Measurements from ENCODE around the gene GABBR2.
"Not testable (repeated sequence)": the region's sequence is repeated elsewhere in the genome, so short reads cannot be mapped to it uniquely, and the experiment has no call there.

The GABBR2 gene

DNA sequence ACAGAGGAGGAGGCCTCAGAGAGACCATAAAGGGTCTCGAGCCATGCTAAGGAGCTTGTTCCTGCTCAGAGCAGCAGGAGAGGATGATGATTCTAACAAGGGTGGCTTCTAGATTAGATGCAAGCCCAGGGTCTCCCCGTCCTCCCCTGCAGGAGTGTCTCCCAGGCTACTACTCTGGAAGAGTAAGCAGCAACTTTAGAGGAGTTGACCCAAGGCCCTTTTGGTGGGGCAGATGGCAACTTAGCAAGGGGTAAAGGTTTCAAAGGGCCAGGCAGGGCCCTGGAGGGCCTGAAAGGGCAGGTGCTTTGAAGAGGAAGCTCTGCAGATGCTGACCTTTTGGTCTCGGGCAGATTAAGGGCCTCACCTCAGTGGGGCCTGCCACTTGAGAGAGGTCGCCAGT, 174.9 kb downstream of the GABBR2 start:
- DNase-seq = no peak

DNA sequence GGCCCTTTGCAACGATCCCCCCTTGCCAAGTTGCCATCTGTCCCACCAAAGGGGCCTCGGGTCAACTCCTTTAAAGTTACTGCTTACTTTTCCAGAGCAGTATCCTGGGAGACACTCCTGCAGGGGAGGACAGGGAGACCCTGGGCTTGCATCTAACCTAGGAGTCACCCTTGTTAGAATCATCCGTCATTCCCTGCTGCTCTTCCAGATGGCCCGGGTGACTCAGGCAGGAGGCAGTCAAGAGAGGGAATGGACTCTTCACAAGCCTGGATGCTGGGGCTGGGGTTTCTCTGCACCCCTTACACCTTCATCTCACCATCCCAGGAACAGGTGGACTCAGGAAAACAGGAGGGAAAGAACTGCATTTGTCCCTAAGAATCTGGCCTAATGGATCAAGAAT, 175.6 kb downstream of the GABBR2 start:
- no peak for DNase-seq

DNA sequence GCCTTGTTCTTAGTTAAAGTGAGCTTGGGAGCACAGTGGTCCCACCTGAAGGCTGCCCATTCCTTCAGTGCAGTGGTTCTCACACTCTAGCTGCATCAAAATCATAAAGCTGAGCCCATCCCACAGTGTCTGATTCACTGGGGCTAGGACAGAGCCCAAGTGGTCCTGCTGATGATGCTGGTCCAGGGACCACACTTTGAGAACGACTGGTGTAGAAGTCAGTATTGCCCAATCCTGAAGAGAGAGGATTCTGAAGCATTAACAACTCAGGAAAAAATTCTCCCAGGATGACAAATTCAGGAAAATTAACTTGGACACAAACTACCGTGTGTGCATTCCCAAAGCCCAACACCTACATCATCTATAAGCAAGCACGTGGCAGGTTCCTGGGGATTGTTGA, 176.2 kb downstream of the GABBR2 start:
- DNase-seq = no peak

DNA sequence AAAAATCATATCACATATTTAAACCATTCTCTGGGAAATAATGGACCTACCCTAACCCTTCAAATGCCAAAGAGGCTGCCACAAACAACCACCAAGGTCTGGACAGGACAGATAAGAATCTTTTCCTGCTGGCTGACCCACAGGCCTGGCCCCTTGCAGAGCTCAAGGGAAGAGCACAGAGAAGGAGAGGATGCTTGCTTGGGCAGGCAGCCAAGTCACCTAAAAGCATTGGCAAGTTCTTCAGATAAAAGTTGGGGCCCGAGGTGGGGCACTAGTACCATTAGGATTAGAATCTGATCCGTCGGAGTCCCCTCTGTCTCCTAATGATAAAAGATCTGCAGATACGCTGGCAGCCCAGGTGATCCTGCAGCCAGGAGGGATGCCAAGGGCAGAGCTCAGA, 176.6 kb downstream of the GABBR2 start:
- no peak for DNase-seq

DNA sequence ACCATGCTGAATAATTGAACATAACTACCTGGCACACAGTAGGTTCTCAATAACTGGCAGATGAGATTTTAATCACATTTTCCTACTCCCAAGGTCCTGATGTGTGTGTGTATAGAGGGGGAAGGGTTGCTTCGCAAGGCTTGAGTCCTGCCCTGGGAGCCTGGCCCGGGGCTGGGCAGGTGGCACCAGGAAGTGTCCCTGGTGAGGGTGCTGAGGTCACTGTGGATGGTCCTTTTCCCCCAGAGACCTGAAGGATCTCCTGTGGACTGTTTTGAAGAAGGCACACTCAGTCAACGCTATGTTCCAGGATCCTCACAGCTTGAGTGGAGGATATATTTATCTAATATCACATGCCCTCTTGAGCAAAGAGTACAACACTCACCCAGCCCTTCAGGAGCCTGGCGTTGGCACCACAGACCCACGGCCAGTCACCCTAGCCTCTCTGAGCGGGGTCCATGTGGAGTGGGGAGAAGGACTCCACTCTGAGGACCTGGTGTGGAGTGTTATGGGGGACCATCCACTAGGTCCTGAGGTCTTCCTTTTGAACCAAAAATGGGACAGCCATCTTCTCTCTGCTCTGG, 177.8 kb downstream of the GABBR2 start:
- DNase-seq = no peak

DNA sequence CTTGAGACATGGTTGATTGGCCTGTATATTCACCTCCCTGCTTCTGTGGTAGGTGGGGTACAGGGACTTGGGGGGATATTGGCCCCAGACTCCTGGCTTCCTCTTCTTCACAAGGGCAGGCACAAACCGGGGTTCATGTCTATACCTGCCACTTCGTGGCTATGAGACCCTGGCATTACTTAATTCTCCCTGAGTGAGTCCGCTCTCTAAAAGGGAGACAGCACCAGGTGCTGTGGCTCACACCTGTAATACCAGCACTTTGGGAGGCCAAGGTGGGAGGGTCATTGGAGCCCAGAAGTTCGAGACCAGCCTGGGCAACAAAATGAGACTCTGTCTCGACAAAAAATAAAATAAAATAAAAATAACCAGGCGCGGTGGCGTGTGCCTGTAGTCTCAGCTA, 178.5 kb downstream of the GABBR2 start:
- DNase-seq = no peak

DNA sequence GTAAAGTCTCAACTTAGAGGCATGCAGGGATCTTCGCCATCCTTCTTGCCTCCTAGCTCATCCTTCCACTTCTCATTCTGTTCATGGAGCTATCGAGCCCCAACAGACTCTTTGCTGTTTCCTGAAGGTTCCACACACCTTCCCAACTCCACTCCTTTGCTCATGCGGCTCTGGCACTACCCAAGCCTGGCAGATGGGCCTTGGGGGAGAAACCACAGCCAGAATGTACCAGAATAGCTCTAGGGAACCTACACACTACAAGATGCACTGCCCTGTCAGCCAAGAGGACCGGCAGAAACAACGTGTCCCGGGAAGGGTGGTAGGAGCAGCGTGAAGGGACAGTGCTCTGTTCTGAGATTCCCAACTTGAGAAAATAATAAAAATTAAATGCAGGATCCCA, 178.9 kb downstream of the GABBR2 start:
- no peak for DNase-seq

DNA sequence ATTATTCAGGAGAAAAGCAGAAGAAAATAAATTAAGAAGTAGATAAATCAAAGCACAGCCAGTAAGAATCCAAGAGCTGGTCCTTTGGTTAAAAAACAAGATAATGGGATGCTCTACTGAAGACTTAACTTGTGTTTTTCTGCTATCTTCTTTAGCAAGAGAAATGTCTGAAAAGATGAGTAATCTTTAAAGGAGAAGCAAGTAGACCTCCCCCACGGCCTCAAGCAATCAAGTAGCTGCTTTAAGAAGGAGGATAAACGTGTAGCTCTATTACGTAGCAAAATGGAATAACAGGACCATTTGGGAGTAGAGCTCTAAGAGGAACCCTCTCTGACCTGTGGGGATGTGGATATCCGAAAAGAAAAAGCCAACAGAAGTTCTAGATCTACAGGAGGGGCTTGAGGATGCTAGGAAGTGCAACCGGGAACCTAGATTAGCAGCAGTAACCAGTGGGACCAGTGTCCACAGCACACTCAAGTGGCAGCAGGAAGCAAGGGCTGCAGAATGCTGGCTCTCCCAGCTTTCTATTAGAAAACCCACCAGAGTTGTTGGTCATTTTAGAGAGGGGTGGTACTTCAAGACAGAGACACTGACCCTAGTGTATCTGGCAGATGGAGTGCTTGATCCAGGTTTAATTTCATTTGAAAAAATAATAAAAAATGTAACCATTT, 185.4 kb downstream of the GABBR2 start:
- DNase-seq = no peak

DNA sequence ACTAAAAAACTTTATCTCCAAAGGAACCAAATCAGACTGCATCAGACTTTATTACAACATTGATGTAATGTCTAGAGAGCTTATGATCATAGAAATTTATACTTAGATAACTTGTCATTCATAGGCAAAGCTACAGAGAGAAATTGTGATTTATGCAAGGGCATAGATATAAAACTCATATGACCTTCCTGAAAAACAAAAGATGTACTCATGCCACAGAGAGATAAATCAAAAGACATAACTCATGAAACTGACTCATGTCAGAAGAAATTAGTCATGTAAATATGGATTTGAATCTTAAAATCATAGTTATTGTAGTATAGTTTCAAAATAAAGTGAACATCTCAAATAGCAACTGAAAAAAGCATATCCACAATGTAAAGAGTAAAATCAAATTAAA, 186.2 kb downstream of the GABBR2 start:
- DNase-seq = no peak

DNA sequence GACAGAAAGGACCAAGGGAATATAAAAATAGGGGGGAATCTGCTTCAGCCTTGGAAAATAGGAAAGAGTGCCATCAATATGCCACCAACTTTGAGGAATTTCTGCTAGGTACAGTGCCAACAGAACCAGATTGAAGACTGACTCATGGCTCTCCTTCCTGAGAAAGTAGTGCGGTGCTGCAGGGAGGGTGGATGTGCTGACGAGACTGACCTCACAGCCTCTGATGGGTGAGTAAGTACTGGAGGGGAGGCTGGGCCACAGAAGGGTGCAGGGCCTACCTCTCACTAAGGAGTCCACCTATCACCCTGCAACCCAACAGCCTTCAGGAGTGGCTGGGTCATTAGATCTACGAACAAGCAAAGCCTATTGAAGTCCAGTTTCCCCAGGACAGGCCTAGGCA, 187.6 kb downstream of the GABBR2 start:
- no peak for DNase-seq

DNA sequence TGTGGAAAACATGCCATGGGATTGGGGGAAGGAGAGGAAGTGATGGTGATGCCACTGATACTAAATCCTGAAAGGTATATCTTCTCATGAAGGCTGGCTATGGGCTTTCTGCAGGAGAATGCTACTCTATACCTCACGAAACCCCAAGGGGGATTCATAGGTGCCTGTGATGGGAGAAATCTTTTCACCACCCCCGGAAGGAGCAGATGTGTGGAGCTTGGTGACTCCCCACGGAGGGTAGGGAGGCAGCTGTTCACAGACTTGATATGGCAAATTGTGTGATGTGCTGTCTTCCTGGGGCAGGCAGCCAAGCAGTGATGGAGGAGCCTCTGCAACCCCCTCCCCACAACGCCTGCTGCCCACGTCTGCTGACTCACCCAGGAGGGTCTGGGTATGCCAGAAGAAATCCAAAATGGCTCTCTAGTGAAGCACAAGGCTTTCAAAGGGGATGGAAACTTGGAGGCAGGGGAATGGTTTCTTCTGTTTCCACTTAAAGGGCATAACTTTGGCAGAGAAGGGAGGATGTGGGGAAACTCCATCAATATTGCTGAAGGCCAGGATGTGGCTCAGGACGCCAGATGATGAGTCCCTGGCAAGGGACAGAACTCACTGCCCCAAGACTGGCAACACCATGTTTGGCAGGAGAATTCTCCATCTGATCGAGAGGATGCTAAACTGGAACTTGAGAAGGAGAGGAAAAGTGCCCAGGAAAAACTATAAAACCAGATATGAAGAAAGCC, 188.3 kb downstream of the GABBR2 start:
- no peak for DNase-seq

DNA sequence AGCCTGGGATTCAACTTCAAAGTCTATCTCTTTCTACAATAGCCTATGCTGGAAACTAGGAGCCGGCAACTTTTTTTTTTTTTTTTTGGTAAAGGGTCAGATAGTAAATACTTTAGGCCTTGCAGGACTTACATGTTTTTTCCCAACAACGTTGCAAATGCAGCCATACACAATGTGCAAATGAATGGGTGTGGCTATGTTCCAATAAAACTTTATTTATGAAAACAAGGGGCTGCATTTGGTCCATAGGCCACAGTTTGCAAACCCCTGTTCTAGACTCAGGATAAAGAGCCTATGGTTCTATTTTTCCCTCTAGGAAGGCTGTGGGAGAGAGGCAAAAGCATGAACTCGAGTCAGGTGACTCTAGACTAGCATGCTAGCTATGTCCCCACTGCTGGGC, 189.1 kb downstream of the GABBR2 start:
- DNase-seq = no peak

DNA sequence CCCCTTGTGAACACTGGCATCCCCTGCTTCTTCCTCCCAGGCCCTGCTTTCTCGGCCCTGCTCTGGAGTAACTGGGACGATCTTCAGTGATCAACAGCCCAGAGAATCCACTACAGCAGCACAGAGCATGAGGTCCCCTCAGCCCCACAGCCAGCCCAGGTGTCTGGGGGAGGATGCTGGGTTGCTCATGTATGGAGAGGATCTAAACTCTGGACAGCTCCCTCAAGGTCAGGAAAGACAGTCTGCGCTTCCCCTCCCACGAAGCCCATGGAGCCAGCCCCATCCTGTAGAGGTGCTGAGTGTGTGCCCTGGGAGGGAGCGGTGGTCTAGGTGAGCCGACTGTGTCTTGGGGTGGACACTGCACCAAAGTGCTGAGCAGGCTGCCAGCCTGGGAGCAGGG, 190.2 kb downstream of the GABBR2 start:
- DNase-seq = no peak

DNA sequence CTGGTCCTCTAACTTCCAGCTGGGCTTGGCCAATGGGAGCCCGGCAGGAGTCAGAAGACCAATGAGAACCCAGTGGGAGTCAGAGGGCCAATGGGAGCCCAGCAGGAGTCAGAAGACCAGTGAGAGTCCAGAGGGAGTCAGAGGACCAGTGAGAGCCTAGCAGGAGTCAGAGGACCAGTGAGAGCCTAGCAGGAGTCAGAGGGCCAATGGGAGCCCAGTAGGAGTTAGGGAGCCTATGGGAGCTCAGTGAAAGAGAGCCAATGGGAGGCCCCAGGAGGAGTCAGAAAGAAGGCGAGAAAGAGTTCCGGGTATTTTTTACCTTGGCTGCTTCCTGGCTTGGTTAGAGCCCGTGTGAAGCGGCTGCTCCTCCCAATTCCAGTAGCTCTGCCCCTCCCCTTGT, 191.0 kb downstream of the GABBR2 start:
- DNase-seq = no peak

DNA sequence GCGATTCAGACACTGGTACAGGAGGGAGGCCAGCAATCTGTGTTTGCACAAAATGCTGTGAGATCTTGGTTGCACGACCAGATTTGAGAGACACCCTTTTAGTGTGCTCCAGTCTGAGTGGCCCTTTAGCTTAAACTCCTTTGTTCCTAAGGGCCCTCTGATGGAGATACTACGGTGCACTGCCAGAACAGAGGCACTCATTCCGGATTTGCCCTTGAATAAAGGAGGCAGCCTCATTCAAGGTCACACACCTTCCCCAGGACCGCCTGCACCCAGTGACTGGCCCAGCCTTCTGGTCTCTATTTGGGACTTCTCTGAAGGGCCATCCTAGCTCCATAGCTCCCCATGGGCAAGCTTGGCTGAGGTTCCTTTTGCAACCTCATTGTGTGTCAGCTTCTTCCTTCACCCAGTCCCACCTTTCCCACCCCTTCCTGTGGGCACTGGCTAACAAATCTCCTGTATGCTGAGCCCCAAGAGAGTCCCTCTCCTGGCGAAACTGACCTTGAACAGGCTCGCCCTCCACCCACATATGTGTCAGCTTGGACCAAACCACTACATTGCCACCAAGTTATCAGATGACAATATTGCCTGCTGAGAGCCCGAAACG, 191.7 kb downstream of the GABBR2 start:
- DNase-seq = no peak

DNA sequence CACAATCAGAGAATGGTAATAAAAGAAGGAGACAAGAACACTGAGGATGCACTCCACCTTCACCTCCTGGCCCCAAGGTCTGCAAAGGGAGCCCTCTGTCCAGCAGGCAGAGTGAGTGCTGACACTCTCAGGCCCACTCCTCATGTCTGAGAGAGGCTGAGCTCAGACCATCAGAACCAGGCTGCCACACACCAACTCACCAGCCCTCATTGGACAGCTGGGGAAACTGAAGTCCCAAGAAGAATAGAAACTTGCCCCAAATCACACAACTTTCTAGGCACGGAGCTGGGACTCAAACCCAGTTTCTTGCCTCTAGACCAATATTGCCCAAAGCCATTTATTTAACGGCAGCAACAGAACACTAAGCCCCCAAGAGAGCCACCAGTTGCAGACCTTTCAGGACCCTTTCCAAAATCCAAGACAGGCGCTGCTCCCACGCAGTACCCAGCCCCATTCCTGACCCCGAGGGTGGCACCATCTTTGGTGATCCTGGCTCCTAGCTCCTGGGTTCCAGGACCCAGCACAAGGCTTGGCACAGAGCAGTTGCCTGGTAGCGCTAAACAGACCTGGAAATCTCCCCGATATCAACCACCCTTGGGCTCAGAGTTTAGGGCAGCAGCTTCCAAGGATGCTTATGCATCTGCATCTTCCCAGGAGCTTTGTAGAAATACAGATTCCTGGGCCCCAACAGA, 192.4 kb downstream of the GABBR2 start:
- no peak for DNase-seq

DNA sequence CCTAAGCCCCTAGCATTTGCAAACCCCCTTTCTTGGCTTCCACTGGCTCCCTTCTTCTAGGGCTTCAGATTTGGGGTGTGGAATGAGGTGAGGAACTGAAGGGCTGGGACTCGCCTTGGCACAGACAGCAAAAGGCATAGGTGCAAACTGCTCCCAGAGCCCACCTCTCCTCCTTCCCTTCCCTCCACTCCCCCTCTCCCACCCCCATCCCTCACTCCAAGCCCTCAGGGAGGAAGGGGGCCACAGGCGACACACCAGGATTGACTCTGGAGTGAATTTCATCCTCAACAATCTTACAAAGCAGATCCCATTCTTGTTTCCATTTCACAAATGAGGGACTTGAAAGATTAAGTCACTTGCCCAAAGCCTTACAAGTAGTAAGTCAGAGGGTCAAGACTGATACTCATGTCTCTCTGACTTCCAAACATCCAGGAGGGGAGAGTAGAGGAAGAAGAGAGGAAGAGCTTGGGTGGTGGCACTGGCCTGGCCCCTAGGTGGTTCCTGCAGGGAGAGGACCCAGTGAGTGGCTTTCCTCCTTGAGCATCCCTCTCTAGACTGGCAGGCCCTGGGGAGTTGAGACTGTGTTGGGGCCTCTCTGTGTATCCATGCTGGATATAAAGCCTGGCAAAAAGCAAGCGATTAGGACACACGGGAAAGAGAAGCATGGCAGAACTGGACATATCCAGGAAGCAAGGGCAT, 193.1 kb downstream of the GABBR2 start:
- DNase-seq = no peak

DNA sequence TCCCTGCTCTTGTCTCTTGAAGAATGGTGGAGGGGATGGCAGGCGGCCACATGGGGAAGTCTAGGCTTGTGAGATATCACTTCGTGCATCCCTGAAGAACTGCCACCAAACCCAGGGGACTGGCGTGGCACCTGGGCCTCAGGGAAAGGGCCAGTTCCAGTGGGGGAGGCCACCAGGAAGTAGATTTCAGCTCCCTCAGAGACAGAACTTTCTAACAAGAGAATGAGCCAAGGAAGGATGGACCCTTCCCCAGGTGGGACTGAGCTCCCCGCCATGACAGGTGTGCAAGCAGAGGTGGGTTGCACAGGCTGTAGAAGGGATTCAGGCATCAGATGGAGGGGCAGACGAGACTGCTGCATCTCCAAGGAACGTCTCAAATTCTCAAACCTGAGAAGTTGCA, 193.9 kb downstream of the GABBR2 start:
- DNase-seq = no peak

DNA sequence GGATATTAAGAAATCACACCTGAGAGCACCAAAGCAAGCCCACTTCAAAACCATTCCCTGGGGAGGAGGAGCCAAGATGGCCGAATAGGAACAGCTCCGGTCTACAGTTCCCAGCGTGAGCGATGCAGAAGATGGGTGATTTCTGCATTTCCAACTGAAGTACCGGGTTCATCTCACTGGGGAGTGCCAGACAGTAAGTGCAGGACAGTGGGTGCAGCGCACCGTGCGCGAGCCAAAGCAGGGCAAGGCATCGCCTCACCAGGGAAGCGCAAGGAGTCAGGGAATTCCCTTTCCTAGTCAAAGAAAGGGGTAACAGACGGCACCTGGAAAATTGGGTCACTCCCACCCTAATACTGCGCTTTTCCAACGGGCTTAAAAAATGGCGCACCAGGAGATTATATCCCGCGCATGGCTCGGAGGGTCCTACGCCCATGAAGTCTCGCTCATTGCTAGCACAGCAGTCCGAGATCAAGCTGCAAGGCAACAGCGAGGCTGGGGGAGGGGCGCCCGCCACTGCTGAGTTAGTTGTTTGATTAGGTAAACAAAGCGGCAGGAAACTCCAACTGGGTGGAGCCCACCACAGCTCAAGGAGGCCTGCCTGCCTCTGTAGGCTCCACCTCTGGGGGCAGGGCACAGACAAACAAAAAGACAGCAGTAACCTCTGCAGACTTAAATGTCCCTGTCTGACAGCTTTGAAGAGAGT, 200.4 kb downstream of the GABBR2 start:
- not testable (repeated sequence) for DNase-seq

DNA sequence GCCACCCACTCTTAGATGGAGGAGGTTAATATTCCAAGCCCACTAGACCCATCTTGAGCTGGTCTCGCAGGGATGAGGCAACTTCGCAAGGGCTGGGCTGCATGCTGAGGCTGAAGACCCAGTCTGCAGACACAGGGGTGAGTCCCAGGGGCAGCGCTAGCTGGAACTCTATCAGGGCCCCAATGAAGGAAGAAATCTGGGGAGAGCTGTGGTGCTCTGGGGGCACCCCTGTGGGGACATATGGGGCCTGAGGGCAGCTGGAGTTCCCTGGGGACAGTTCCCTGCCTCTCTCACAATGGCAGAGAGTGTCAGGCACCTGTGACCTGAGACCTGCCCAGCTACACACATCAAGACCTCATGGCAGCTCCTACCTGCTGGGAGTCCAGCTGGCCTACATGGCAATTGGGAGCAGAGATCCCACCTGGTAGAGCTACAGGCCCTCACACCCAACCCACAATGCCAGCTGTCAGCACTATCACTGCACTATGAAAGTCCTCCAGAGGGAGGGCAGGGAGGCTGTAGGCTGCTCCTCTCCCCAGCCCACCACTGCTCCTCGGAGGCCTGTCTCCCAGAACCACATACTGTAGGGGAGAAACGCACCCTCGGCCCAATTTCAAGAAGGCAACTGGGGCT, 202.2 kb downstream of the GABBR2 start:
- no peak for DNase-seq
